Activated CD4-positive, alpha-beta T cell treated with anti-CD3 and anti-CD28 coated beads, Interleukin-2, amount 10 ng/mL, durations not matched to agents 7 days and 5 days (primary cell): ENCODE data around the gene MTHFR. TPM values are rescaled to one million over a fixed set of nuclear protein-coding genes. Genes with fewer than 3 reads are reported as not detected.
A peak's percentile ranks its signal among the peaks of the same experiment; 100 is the strongest.

Experiments used
- CTCF ChIA-PET: fragments of 350-600 bp; sonication (Branson Sonifier 250); formaldehyde crosslinking; loops from one replicate; lab custom pipeline; 2021; ENCODE audit warnings: antibody characterized with exemption; lab: Charles Lee
- POLR2A ChIA-PET: fragments of 350-600 bp; sonication (Branson Sonifier 250); formaldehyde crosslinking; loops from one replicate; lab custom pipeline; 2021; ENCODE audit warnings: antibody characterized with exemption; lab: Charles Lee
- DNase-seq: peaks from one replicate; pipeline ENCODE4 v3.0.0-alpha.2; 2020
- H3K27ac Mint-ChIP-seq: one replicate; pipeline ENCODE4 v1.8.0; 2021; ENCODE audit warnings: mild to moderate bottlenecking, moderate library complexity, mixed read lengths
- H3K27me3 Mint-ChIP-seq: one replicate; pipeline ENCODE4 v1.8.0; 2021; ENCODE audit warnings: mixed read lengths
- H3K36me3 Mint-ChIP-seq: one replicate; pipeline ENCODE4 v1.8.0; 2021; ENCODE audit warnings: low read depth, mixed read lengths
- H3K4me1 Mint-ChIP-seq: one replicate; pipeline ENCODE4 v1.8.0; 2021; ENCODE audit warnings: mixed read lengths
- H3K4me3 Mint-ChIP-seq: one replicate; pipeline ENCODE4 v1.8.0; 2021; ENCODE audit warnings: mild to moderate bottlenecking, moderate library complexity, mixed read lengths
- H3K9me3 Mint-ChIP-seq: one replicate; pipeline ENCODE4 v1.8.0; 2021; ENCODE audit warnings: mixed read lengths
- total RNA-seq, 2 experiments: library from RNA; stranded (reverse); gene quantifications; one replicate each; pipeline ENCODE4 v1.2.3, GENCODE V29; 2021

The MTHFR gene
- total RNA-seq, 2 experiments from 2014 or later: 23.8 to 29.0 TPM

DNA sequence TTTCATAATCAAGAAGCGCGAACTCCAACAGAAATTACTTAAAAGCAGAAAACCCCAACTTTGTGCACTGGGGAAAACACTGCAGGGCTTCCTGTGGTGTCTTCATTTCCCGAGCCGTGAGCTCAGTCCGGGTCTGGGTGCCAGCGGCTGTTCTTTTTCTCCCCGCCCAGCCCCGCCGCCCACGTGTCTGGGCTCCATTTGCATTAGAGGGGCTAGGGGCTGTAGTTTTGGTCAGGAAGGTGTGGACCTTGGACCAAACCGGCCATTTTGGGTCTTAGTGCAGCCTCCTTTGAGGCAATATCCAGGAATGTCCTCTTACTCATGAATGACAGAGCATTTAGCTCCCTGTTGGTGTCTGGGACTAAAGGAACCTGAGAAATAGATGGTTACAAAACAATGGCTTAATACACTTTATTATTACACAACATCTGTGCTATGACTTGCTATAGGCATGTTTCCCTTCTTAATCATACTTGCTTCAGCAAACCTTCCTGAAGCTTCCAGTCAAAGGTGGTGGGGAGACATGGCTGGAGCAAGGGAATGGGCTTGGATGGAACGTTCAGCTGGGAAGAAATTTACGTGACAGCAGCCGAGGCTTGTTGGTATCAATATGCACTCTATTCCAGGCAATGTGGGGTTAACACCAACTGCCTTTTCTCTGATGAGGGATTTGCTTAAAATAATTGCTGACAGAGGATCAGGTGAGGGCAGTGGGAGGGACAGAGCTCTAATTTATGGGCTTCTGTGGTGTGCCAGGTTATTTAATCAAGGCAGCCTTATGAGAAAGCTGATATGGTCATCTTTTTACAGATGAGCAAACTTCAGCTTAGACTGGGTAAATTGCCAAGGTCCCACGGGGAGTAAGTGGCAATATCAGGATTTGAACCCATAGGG, 68.8 kb downstream of the MTHFR start:
- H3K9me3 Mint-ChIP-seq: no peaks in the 10 kb centered on the region
- H3K36me3 Mint-ChIP-seq: peaks cover 11% of the 10 kb centered on the region
- peak overlapping the region; percentile 95 for H3K4me3 Mint-ChIP-seq
- no peaks in the 10 kb centered on the region for H3K27me3 Mint-ChIP-seq
- CTCF ChIA-PET: interaction anchor here (0.5 to 2.5 kb wide), 8 partner anchors 18 to 1242 kb away, joined by 3 to 12 read pairs (median 4); partner anchors contain the start of genes FBXO2 and FBXO44
- POLR2A ChIA-PET: no interaction called here
- peak overlapping the region; percentile 42 for H3K27ac Mint-ChIP-seq
- H3K4me1 Mint-ChIP-seq: peaks cover 72% of the 10 kb centered on the region
- DNase-seq: peak; percentile 54

GRCh38 chr1:11735854-11736745, 69.7 kb downstream of the MTHFR start, which contains the start of gene AGTRAP:
Gene AGTRAP, plus strand, starts transcription at chr1:11736136. Its CDS starts 73 bp downstream, at chr1:11736209.
- H3K27ac Mint-ChIP-seq: peak within 1 kb of the TSS; percentile 87
- peak within 1 kb of the TSS; percentile 95 for H3K4me3 Mint-ChIP-seq
- H3K9me3 Mint-ChIP-seq: no peaks in the 10 kb centered on the region
- ChIA-PET POLR2A (no interaction called here), CTCF (interaction anchor here (0.5 to 2.5 kb wide), 8 partner anchors 9 to 1241 kb away, joined by 3 to 12 read pairs (median 4); partner anchors contain the start of genes FBXO2 and FBXO44)
- H3K36me3 Mint-ChIP-seq: peaks cover 9% of the 10 kb centered on the region
- peak; percentile 91 for DNase-seq
- H3K27me3 Mint-ChIP-seq: no peaks in the 10 kb centered on the region
- H3K4me1 Mint-ChIP-seq: peaks cover 72% of the 10 kb centered on the region

Other genes starting within 250 kb of the MTHFR start
- 1 to 10 TPM; 1.8 to 2.1 TPM for gene FBXO2, start 151.5 kb downstream of the MTHFR start, total RNA-seq
- 10 to 100 TPM; 32.6 to 37.8 TPM for gene FBXO44, start 151.1 kb downstream of the MTHFR start, total RNA-seq
- 10 to 100 TPM; 28.1 to 29.6 TPM for gene FBXO6, start 141.8 kb downstream of the MTHFR start, total RNA-seq
- 10 to 100 TPM; 68.7 to 73.3 TPM for gene MAD2L2, start 124.8 kb downstream of the MTHFR start, total RNA-seq
- under 1 TPM; 0.54 to 0.62 TPM for gene DRAXIN, start 114.3 kb downstream of the MTHFR start, total RNA-seq
- gene AGTRAP, start 69.8 kb downstream of the MTHFR start, total RNA-seq: 10 to 100 TPM; 41.3 to 42.7 TPM
- gene C1orf167, start 43.8 kb downstream of the MTHFR start, total RNA-seq: not detected
- gene CLCN6, start 227 bp upstream of the MTHFR start, total RNA-seq: 10 to 100 TPM; 13.2 to 15.7 TPM
- gene NPPA, start 41.8 kb upstream of the MTHFR start, total RNA-seq: not detected
- not detected for gene NPPB, start 53.0 kb upstream of the MTHFR start, total RNA-seq
- 10 to 100 TPM; 35.1 to 36.8 TPM for gene KIAA2013, start 120.5 kb upstream of the MTHFR start, total RNA-seq
- gene PLOD1, start 128.8 kb upstream of the MTHFR start, total RNA-seq: 10 to 100 TPM; 10.5 to 11.1 TPM
- gene MFN2, start 174.5 kb upstream of the MTHFR start, total RNA-seq: 10 to 100 TPM; 46.3 to 60.3 TPM
- 10 to 100 TPM; 33.7 to 43.7 TPM for gene MIIP, start 213.5 kb upstream of the MTHFR start, total RNA-seq